ENCODE measurements around the gene MMAB. TPM values are rescaled to one million over a fixed set of nuclear protein-coding genes. Genes with fewer than 3 reads are reported as not detected.

Gene MMAB
- total and polyA plus RNA-seq, 2 of the 13 experiments (the other 11 are each of a cell fraction or from before 2014, with no cell fraction given), result 26.1 to 77.3 TPM

- TF ChIP-seq ZNF891 (CRISPR knock-in tag; IDR thresholded peaks at IDR 0.05) (peak; percentile 36; the same call in 1 of the 2 replicates), FOXA3 (CRISPR knock-in tag; IDR thresholded peaks at IDR 0.05) (peak; percentile 64), FOXK2 (IDR thresholded peaks at IDR 0.05) (peak; percentile 35; the same call in 1 of the 2 replicates), ZNF572 (CRISPR knock-in tag; IDR thresholded peaks at IDR 0.05) (no peak), FOSL1 (CRISPR knock-in tag; IDR thresholded peaks at IDR 0.05; ENCODE audit: borderline replicate concordance) (no peak), ZNF331 (CRISPR knock-in tag; IDR thresholded peaks at IDR 0.05) (no peak), GATAD1 (CRISPR knock-in tag; IDR thresholded peaks at IDR 0.05) (peak; percentile 48; the same call in 1 of the 2 replicates), IRF2 (CRISPR knock-in tag; IDR thresholded peaks at IDR 0.05) (peak; percentile 66; the same call in 1 of the 2 replicates), SALL1 (CRISPR knock-in tag; IDR thresholded peaks at IDR 0.05) (peak; percentile 61), ZNF850 (CRISPR knock-in tag; conservative IDR thresholded peaks at IDR 0.05) (no peak), SMAD3 (CRISPR knock-in tag; IDR thresholded peaks at IDR 0.05) (peak; percentile 60; the same call in 1 of the 2 replicates), CAMTA2 (CRISPR knock-in tag; IDR thresholded peaks at IDR 0.05; ENCODE audit: borderline replicate concordance) (0 out of 2 replicates have a peak, but pooled peaks have one; percentile 59), ARID4A (CRISPR knock-in tag; IDR thresholded peaks at IDR 0.05; ENCODE audit: borderline replicate concordance) (peak; percentile 50; the same call in 1 of the 2 replicates), TMF1 (CRISPR knock-in tag; IDR thresholded peaks at IDR 0.05; ENCODE audit: low read depth) (0 out of 2 replicates have a peak, but pooled peaks have one; percentile 19), ZNF598 (CRISPR knock-in tag; IDR thresholded peaks at IDR 0.05; ENCODE audit: borderline replicate concordance) (peak; percentile 19; the same call in 1 of the 2 replicates), ZNF281 (CRISPR knock-in tag; IDR thresholded peaks at IDR 0.05; ENCODE audit: borderline replicate concordance) (peak; percentile 81; the same call in 1 of the 2 replicates), KLF6 (CRISPR knock-in tag; IDR thresholded peaks at IDR 0.05) (0 out of 2 replicates have a peak, but pooled peaks have one; percentile 30), TEAD2 (CRISPR knock-in tag; IDR thresholded peaks at IDR 0.05) (no peak)
- TF ChIP-seq, protein P1, sequence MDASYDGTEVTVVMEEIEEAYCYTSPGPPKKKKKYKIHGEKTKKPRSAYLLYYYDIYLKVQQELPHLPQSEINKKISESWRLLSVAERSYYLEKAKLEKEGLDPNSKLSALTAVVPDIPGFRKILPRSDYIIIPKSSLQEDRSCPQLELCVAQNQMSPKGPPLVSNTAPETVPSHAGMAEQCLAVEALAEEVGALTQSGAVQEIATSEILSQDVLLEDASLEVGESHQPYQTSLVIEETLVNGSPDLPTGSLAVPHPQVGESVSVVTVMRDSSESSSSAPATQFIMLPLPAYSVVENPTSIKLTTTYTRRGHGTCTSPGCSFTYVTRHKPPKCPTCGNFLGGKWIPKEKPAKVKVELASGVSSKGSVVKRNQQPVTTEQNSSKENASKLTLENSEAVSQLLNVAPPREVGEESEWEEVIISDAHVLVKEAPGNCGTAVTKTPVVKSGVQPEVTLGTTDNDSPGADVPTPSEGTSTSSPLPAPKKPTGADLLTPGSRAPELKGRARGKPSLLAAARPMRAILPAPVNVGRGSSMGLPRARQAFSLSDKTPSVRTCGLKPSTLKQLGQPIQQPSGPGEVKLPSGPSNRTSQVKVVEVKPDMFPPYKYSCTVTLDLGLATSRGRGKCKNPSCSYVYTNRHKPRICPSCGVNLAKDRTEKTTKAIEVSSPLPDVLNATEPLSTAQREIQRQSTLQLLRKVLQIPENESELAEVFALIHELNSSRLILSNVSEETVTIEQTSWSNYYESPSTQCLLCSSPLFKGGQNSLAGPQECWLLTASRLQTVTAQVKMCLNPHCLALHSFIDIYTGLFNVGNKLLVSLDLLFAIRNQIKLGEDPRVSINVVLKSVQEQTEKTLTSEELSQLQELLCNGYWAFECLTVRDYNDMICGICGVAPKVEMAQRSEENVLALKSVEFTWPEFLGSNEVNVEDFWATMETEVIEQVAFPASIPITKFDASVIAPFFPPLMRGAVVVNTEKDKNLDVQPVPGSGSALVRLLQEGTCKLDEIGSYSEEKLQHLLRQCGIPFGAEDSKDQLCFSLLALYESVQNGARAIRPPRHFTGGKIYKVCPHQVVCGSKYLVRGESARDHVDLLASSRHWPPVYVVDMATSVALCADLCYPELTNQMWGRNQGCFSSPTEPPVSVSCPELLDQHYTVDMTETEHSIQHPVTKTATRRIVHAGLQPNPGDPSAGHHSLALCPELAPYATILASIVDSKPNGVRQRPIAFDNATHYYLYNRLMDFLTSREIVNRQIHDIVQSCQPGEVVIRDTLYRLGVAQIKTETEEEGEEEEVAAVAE (CRISPR knock-in tag; IDR thresholded peaks at IDR 0.05; ENCODE audit: borderline replicate concordance), result peak; percentile 67; the same call in 1 of the 2 replicates
These were observed 24.6 kb upstream of the MMAB start (continued) for GRCh38 chr12:109597795-109598427.

All from HepG2 (cell line).